GM12891 (cell line): Measurements from ENCODE around the gene FAF2.

Experiments
- DNase-seq: peaks from one replicate; pipeline ENCODE4 v3.0.0; 2011; ENCODE audit warnings: low spot score; ENCODE audit not compliant: insufficient read length
- FAIRE-seq: peaks from 2 replicates; lab custom pipeline; 2011; peaks lifted over from hg19 to GRCh38; lab: Jason Lieb, UNC
- PAX5 ChIP-seq: IDR thresholded peaks from 2 replicates; pipeline ENCODE4 v1.6.1; 2011; ENCODE audit warnings: low read length, moderate library complexity, mild to moderate bottlenecking; ENCODE audit not compliant: insufficient read depth, severe bottlenecking
- POLR2A ChIP-seq: IDR thresholded peaks from 2 replicates; pipeline ENCODE4 v1.6.1; 2011; ENCODE audit warnings: low read depth, low read length, control low read depth
- POLR2AphosphoS5 ChIP-seq: IDR thresholded peaks from 2 replicates; pipeline ENCODE4 v1.6.1; 2011; ENCODE audit warnings: low read depth, low read length, control low read depth
- POU2F2 ChIP-seq: IDR thresholded peaks from 2 replicates; pipeline ENCODE4 v1.6.1; 2011; ENCODE audit warnings: low read depth, mild to moderate bottlenecking, control low read depth, low read length, moderate library complexity
- SPI1 ChIP-seq: IDR thresholded peaks from 2 replicates; pipeline ENCODE4 v1.6.1; 2011; ENCODE audit warnings: low read depth, low read length, control low read depth
- TAF1 ChIP-seq: IDR thresholded peaks from 2 replicates; pipeline ENCODE4 v1.6.1; 2011; ENCODE audit warnings: low read depth, low read length, control low read depth

The FAF2 gene

DNA sequence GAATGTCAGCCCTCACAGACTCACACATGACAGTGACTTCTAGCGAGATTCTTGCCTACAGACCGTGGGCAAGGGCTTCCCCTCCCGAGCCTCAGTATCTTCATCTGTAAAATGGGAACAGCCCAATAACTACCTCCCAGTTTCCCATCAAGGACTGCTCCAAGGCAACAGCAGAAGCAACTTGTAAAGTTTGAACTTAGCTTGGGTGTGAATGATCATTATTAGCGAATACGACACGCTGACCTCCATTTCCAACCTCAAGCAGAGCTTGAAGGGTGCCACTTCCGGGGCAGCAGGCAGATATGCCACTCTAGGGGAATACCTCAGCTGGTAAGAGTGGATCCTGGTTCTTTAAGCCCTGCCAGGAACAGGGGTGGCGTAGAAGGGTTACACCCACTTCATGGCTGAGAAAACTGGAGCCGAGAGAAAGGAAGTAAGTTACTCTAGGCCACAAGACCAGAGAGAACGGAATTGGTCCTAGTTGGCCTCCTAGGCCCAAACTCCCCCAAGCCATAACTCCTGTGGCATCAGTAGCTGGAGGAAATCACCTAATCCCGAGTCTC, 87.0 kb downstream of the FAF2 start:
- FAIRE-seq (no peak), DNase-seq (no peak)
- peak; percentile 25; the same call in 1 of the 2 replicates for TF ChIP-seq SPI1
- TF ChIP-seq POLR2A, result peak; percentile 76; the same call in 1 of the 2 replicates
- no peak for TF ChIP-seq PAX5
- TF ChIP-seq TAF1, result no peak
- 0 out of 2 replicates have a peak, but pooled peaks have one; percentile 25 for TF ChIP-seq POLR2AphosphoS5
- TF ChIP-seq POU2F2, result no peak

DNA sequence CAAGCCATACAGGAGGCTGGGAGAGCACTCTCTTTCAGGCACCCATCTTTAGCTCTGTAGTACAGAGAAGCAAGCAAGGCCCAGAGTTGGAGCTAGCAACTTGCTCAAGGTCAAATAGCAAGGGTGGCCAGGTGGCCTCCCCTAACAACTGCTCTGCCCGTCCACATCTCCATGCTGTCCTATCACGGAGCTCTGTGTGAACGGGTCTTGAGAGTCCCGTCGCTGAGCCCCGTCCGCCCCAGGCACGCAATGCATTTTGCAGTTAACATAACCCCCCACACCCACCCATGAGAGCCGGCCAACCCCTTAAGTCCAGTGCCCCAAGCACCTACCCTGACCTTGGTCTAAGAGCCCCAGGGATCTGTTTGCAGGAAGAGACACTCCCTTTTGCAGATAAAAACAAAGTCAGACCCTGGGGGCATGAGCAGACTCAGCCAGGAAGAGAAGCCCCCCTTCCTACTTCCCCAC, 87.5 kb downstream of the FAF2 start:
- TF ChIP-seq POLR2AphosphoS5 (0 out of 2 replicates have a peak, but pooled peaks have one; percentile 8), POLR2A (no peak; the same call in 1 of the 2 replicates), PAX5 (no peak), POU2F2 (no peak), SPI1 (no peak)
- peak; percentile 47 for FAIRE-seq
- DNase-seq, result no peak

DNA sequence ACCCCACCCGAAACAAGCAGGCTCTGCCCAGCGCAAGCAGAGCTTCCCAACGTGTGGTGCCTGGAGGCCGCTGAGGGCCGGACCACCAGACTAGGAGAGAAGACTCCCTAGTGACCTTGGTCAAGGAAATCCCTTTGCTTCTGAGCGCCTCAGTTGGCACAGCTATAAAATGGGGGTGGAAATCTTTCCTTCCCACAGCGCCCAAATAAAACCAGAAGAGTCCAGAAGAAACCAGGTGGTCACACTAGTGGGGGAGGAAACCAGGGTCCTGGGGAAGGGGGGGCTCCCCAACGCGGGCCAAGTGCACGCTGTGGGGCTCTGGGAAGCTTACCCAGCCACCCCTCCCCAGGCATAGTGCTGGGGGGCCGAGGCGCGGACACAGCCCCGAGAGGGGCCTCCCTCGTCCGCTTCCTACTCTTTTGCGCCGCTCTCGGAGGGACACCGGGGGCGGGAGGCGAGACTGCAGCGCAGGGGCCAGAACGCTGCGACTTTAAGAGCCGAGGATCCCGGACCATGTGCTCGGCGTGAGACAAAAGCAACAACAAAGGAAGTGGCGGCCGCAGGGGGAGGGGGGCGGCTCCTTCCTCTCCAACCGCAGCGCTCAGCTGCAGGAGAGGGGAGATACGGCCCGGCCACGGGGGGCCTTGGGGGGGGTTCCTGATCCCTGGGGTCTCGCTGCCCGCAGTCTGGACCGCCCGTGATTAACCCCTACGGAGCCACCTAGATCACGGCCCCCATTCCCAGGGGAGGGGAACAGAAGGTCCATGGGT, 88.1 kb downstream of the FAF2 start:
- FAIRE-seq, result no peak
- 0 out of 2 replicates have a peak, but pooled peaks have one; percentile 22 for TF ChIP-seq POU2F2
- peak; percentile 59 for TF ChIP-seq SPI1
- no peak for TF ChIP-seq TAF1
- TF ChIP-seq POLR2A, result 0 out of 2 replicates have a peak, but pooled peaks have one; percentile 47
- TF ChIP-seq POLR2AphosphoS5, result peak; percentile 23
- TF ChIP-seq PAX5, result no peak
- DNase-seq, result peak; percentile 78

DNA sequence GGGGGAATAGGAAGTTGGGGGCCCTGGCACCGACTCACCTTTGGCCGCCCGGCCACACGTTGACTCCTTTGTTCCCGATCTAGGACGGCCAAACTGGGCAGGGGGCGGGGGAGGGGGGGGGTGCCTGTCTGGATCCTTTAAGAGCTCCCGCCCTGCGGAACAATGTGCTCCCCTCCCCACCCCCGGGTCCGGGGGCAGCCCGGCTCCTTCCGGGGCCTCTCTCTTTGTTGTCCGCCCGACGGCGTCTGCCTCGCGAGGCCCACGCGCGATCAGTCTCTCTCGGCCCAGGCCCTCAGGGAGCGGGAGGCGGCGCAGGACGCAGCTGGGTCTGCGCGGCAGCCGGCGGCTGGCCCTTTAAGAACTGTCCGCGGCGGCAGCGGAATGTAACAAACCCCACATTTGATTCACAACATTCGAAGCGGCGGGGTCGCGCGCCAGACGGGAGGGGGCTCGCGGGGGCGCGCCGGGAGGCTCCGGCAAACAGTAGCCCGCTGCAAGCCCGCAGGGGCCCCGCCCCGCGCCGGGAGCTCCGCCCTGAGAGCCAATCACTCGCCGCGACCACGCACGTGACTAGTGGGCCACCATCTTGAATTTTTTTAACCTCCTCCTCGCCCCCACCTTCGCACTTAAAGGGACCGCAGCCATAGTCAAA, 88.8 kb downstream of the FAF2 start, which contains the start of gene RNF44:
TSS of gene RNF44 (minus strand) at position 501 of the 652 bp plus-strand sequence. CDS start 4,930 bp downstream, outside the sequence.
- DNase-seq (peak; percentile 87), FAIRE-seq (no peak)
- TF ChIP-seq TAF1, result peak; percentile 37; the same call in 1 of the 2 replicates
- no peak; the same call in 1 of the 2 replicates for TF ChIP-seq POLR2A

DNA sequence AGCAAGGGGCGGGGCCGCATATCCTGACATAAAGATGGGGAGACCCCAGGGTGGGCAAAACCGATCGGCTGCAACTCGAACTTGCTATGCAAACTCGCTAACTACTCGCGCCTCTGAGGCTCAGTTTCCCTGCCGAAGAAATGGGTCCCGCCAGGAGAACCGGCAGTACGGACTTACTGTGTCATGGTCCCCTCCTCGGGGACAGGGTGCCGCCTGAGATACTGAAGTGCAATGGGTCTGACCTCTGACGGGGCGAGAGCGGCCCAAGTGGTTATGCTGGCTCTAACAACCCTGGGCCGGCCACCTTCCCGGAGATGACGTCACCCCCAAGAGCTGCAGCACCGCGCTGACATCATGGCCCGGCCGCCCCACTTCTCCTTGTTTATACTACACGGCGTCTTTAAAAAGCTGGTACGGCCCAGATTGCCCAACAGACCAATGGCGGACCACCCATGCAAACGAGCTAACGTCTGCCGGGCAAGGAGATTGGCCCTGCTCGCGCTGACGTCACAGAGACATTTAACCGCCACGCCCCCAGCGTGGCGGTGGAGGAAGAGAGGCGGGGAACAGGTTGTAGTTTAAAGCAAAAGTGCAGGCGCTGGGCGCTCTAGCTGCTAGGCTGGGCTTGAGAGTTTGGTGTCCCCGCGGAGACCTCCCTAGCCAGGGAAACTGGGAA, 89.5 kb downstream of the FAF2 start:
- FAIRE-seq (peak; percentile 98), DNase-seq (peak; percentile 79)
- TF ChIP-seq TAF1 (no peak), PAX5 (no peak), SPI1 (0 out of 2 replicates have a peak, but pooled peaks have one; percentile 24), POU2F2 (peak; percentile 89)

- TF ChIP-seq POLR2AphosphoS5 (no peak), PAX5 (no peak), POU2F2 (no peak), TAF1 (no peak), POLR2A (no peak), SPI1 (no peak)
- DNase-seq (no peak), FAIRE-seq (no peak)
Measured at GRCh38 chr5:176538230-176538988, 90.2 kb downstream of the FAF2 start.

GRCh38 chr5:176538989-176539384, 90.8 kb downstream of the FAF2 start:
- TF ChIP-seq TAF1 (no peak), POLR2AphosphoS5 (no peak), POLR2A (no peak), PAX5 (no peak), POU2F2 (no peak), SPI1 (no peak)
- no peak for FAIRE-seq
- DNase-seq, result no peak

- DNase-seq (no peak), FAIRE-seq (no peak)
- no peak for TF ChIP-seq POLR2A
Measured at GRCh38 chr5:176540476-176540899, 92.3 kb downstream of the FAF2 start.

DNA sequence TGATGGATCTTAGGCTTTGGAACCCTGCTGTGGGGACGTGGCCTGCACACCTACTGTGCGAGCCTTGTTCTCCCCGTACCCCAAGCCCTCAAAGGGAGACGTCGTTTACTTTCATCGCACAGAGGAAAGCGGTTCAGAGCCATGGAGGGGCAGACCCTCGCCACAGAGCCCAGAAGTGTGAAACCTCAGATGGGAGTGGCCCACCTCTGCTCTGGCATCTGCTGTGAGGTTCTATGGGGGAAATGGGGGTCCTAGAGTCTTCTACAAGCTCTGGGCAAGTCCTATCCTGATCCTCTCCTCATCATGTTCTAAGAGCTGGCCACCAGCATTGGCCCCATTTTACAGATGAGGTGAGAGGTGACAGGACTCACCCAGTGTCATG, 92.8 kb downstream of the FAF2 start:
- no peak for DNase-seq
- TF ChIP-seq PAX5 (no peak), SPI1 (no peak), POLR2AphosphoS5 (no peak), POU2F2 (no peak), POLR2A (no peak), TAF1 (no peak)
- no peak for FAIRE-seq
